Measurements from ENCODE around the gene ZNF778.

- TF ChIP-seq, protein P1, sequence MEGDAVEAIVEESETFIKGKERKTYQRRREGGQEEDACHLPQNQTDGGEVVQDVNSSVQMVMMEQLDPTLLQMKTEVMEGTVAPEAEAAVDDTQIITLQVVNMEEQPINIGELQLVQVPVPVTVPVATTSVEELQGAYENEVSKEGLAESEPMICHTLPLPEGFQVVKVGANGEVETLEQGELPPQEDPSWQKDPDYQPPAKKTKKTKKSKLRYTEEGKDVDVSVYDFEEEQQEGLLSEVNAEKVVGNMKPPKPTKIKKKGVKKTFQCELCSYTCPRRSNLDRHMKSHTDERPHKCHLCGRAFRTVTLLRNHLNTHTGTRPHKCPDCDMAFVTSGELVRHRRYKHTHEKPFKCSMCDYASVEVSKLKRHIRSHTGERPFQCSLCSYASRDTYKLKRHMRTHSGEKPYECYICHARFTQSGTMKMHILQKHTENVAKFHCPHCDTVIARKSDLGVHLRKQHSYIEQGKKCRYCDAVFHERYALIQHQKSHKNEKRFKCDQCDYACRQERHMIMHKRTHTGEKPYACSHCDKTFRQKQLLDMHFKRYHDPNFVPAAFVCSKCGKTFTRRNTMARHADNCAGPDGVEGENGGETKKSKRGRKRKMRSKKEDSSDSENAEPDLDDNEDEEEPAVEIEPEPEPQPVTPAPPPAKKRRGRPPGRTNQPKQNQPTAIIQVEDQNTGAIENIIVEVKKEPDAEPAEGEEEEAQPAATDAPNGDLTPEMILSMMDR (IDR thresholded peaks at IDR 0.05), result no peak
- no peak for TF ChIP-seq POLR2A (IDR thresholded peaks at IDR 0.05)
Observed at GRCh38 chr16:89253548-89254287, 36.2 kb downstream of the ZNF778 start.
